Central memory CD4-positive, alpha-beta T cell (primary cell): ENCODE results near the gene MAPK8IP1.

Source experiments
- DNase-seq: peaks from one replicate; pipeline ENCODE4 v3.0.0; 2022

The MAPK8IP1 gene

GRCh38 chr11:45860348-45860747, 25.1 kb upstream of the MAPK8IP1 start:
- no peak for DNase-seq

GRCh38 chr11:45860764-45861510, 24.5 kb upstream of the MAPK8IP1 start:
- DNase-seq, result no peak

GRCh38 chr11:45864041-45864440, 21.4 kb upstream of the MAPK8IP1 start:
- DNase-seq, result no peak

GRCh38 chr11:45869551-45869950, 15.9 kb upstream of the MAPK8IP1 start:
- DNase-seq, result no peak

GRCh38 chr11:45870706-45871105, 14.7 kb upstream of the MAPK8IP1 start:
- no peak for DNase-seq

- no peak for DNase-seq
Observed at GRCh38 chr11:45871638-45872037, 13.8 kb upstream of the MAPK8IP1 start.

GRCh38 chr11:45872651-45873356, 12.6 kb upstream of the MAPK8IP1 start:
- DNase-seq, result peak; percentile 10

GRCh38 chr11:45876401-45876800, 9.1 kb upstream of the MAPK8IP1 start:
- DNase-seq, result no peak

- DNase-seq, result no peak
Observed at GRCh38 chr11:45877221-45877620, 8.2 kb upstream of the MAPK8IP1 start.

- DNase-seq, result no peak
Observed at GRCh38 chr11:45877845-45878244, 7.6 kb upstream of the MAPK8IP1 start.

- no peak for DNase-seq
Observed at GRCh38 chr11:45879803-45880686, 5.4 kb upstream of the MAPK8IP1 start.

GRCh38 chr11:45880772-45881570, 4.5 kb upstream of the MAPK8IP1 start:
- no peak for DNase-seq

GRCh38 chr11:45881708-45882368, 3.6 kb upstream of the MAPK8IP1 start:
- no peak for DNase-seq

- no peak for DNase-seq
Observed at GRCh38 chr11:45884596-45885185, 760 bp upstream of the MAPK8IP1 start.

GRCh38 chr11:45885921-45886721, 670 bp downstream of the MAPK8IP1 start:
- no peak for DNase-seq

GRCh38 chr11:45886816-45887520, 1.5 kb downstream of the MAPK8IP1 start:
- DNase-seq, result no peak

- DNase-seq, result no peak
Observed at GRCh38 chr11:45887587-45887986, 2.1 kb downstream of the MAPK8IP1 start.

- no peak for DNase-seq
Observed at GRCh38 chr11:45889555-45889954, 4.1 kb downstream of the MAPK8IP1 start.

GRCh38 chr11:45889966-45890365, 4.5 kb downstream of the MAPK8IP1 start:
- DNase-seq, result no peak
